T-cell (primary cell): ENCODE results near the gene FGD5. TPM values are rescaled to one million over a fixed set of nuclear protein-coding genes. Genes with fewer than 3 reads are reported as not detected.

Source experiments
- ATAC-seq, 4 experiments: fragments of 200-7000 bp in 3 of 4; fragments of 150-1000 bp in 1 of 4; cut with Tn5 transposase; replicated peaks in 1 of 4; 1 replicate in 3 of 4; 2 replicates in 1 of 4; pipeline ENCODE4 v1.10.0; 2021; ENCODE audit warnings: moderate library complexity in 3 of 4, mild to moderate bottlenecking in 2 of 4, moderate number of reproducible peaks in 1 of 4
- CTCF ChIA-PET, 2 donors: fragments of 300-600 bp; sonication (Branson Sonifier 250); formaldehyde crosslinking; loops; one replicate each; lab custom pipeline; 2022; ENCODE audit warnings: antibody characterized with exemption in 2 of 2; lab: Charles Lee
- POLR2A ChIA-PET, 2 donors: fragments of 300-600 bp; sonication (Branson Sonifier 250); formaldehyde crosslinking; loops; one replicate each; lab custom pipeline; 2022; ENCODE audit warnings: antibody characterized with exemption in 2 of 2; lab: Charles Lee
- DNase-seq, 35 experiments: peaks; one replicate each; pipeline versions ENCODE4 v3.0.0 to v3.0.0-alpha.2; 2013 to 2023
- H3K27ac ChIP-seq: one replicate; pipeline ENCODE4 v1.5.1; 2013; ENCODE audit warnings: low read length
- H3K27me3 ChIP-seq, 2 experiments: replicated peaks in 1 of 2; 1 replicate in 1 of 2; 2 replicates in 1 of 2; pipeline versions ENCODE4 v1.6.1 to v1.7.0; 2013; ENCODE audit warnings: low read length in 1 of 2, mixed read lengths in 1 of 2; ENCODE audit not compliant: control insufficient read depth in 2 of 2, insufficient read depth in 2 of 2; ENCODE audit errors: extremely low read depth in 1 of 2
- H3K36me3 ChIP-seq, 2 donors: 1 replicate in 1 of 2; 2 replicates in 1 of 2; pipeline versions ENCODE4 v1.6.1 to v1.7.0; 2013; ENCODE audit warnings: low read length in 1 of 2; ENCODE audit not compliant: control insufficient read depth in 2 of 2, insufficient read depth in 1 of 2; ENCODE audit errors: extremely low read depth in 1 of 2
- H3K4me1 ChIP-seq, 2 experiments: 1 replicate in 1 of 2; 2 replicates in 1 of 2; pipeline versions ENCODE4 v1.6.1 to v1.7.0; 2013; ENCODE audit warnings: low read length in 2 of 2, mixed read lengths in 1 of 2; ENCODE audit not compliant: insufficient read depth in 2 of 2, control insufficient read depth in 1 of 2; ENCODE audit errors: extremely low read depth in 1 of 2
- H3K4me3 ChIP-seq, 2 donors: 1 replicate in 1 of 2; 2 replicates in 1 of 2; pipeline versions ENCODE4 v1.5.1 to v1.7.0; 2013; ENCODE audit warnings: mild to moderate bottlenecking in 2 of 2, low read length in 1 of 2, moderate library complexity in 1 of 2; ENCODE audit not compliant: control insufficient read depth in 1 of 2; ENCODE audit errors: extremely low read depth in 1 of 2
- H3K9me3 ChIP-seq: 2 replicates; pipeline ENCODE4 v1.7.0; 2013
- H3K27ac Mint-ChIP-seq, 2 donors: one replicate each; pipeline ENCODE4 v1.8.0; 2020 to 2021; ENCODE audit warnings: mild to moderate bottlenecking in 2 of 2, mixed read lengths in 2 of 2
- H3K27me3 Mint-ChIP-seq, 2 donors: one replicate each; pipeline ENCODE4 v1.8.0; 2021 to 2022; ENCODE audit warnings: mixed read lengths in 2 of 2
- H3K36me3 Mint-ChIP-seq: one replicate; pipeline ENCODE4 v1.8.0; 2021; ENCODE audit warnings: mixed read lengths
- H3K4me1 Mint-ChIP-seq, 3 donors: one replicate each; pipeline ENCODE4 v1.8.0; 2020 to 2022; ENCODE audit warnings: mixed read lengths in 3 of 3, mild to moderate bottlenecking in 1 of 3
- H3K4me3 Mint-ChIP-seq, 3 donors: one replicate each; pipeline ENCODE4 v1.8.0; 2020 to 2022; ENCODE audit warnings: mild to moderate bottlenecking in 3 of 3, mixed read lengths in 3 of 3, moderate library complexity in 3 of 3
- H3K9me3 Mint-ChIP-seq, 3 donors: one replicate each; pipeline ENCODE4 v1.8.0; 2020 to 2022; ENCODE audit warnings: mixed read lengths in 3 of 3
- WGBS: methylation state at CpG from one replicate; pipeline ENCODE4 v1.1.5; 2013; ENCODE audit warnings: missing lambda C conversion rate; ENCODE audit not compliant: insufficient coverage; 5-methylcytosine and 5-hydroxymethylcytosine counted together
- total RNA-seq, 35 experiments: library from RNA in 6 of 35; stranded (reverse) in 6 of 35; fragments of 120-200 nt in 1 of 35; gene quantifications; one replicate each; pipeline versions ENCODE4 v1.2.1 to v1.2.4 and lab custom pipeline; 2013 to 2026

FGD5 gene
- total RNA-seq, 5 donors from 2014 or later (not counting 1 experiment from before 2014, with no cell fraction given), result 0.13 to 0.53 (median 0.32) TPM; not detected in 2

- CTCF ChIA-PET, result no interaction called here
- POLR2A ChIA-PET, result no interaction called here
- H3K36me3 ChIP-seq, result no peaks in the 10 kb centered on the region
- DNase-seq (no peak), ATAC-seq (no peak)
- Mint-ChIP-seq H3K9me3 (no peaks in the 10 kb centered on the region), H3K4me1 (peaks cover 0 to 9% (median 0%) of the 10 kb centered on the region in 3 donors), H3K4me3 (no peak overlapping the region), H3K27me3 (peaks cover 0 to 2% of the 10 kb centered on the region in 2 donors), H3K27ac (no peak overlapping the region), H3K36me3 (no peaks in the 10 kb centered on the region)
- H3K4me1 ChIP-seq, result no peaks in the 10 kb centered on the region
- no peaks in the 10 kb centered on the region for H3K9me3 ChIP-seq
- H3K4me3 ChIP-seq, result no peak overlapping the region
- peaks cover 0 to 12% of the 10 kb centered on the region in 2 experiments for H3K27me3 ChIP-seq
- no peak overlapping the region for H3K27ac ChIP-seq
- 69% methylated on average over 9 of the region's 10 CpGs for WGBS
Measured at GRCh38 chr3:14871456-14872200, 52.9 kb downstream of the FGD5 start.

- peaks cover 0 to 2% of the 10 kb centered on the region in 2 donors for H3K27me3 Mint-ChIP-seq
- H3K9me3 Mint-ChIP-seq, result no peaks in the 10 kb centered on the region
- Histone ChIP-seq H3K27me3 (peaks cover 0 to 17% of the 10 kb centered on the region in 2 experiments), H3K9me3 (no peaks in the 10 kb centered on the region), H3K27ac (no peak overlapping the region), H3K4me3 (no peak overlapping the region), H3K4me1 (no peaks in the 10 kb centered on the region), H3K36me3 (no peaks in the 10 kb centered on the region)
- H3K27ac Mint-ChIP-seq, result no peak overlapping the region
- H3K4me3 Mint-ChIP-seq, result no peak overlapping the region
- H3K36me3 Mint-ChIP-seq, result no peaks in the 10 kb centered on the region
- no peak for DNase-seq
- WGBS, result 80% methylated on average over 3 of the region's 4 CpGs
- ATAC-seq, result no peak
- peaks cover under 1 to 12% (median 4%) of the 10 kb centered on the region in 3 donors for H3K4me1 Mint-ChIP-seq
- ChIA-PET CTCF (no interaction called here), POLR2A (no interaction called here)
Measured at GRCh38 chr3:14872706-14873105, 53.9 kb downstream of the FGD5 start.

- no peak overlapping the region for H3K27ac ChIP-seq
- peaks cover 0 to 19% of the 10 kb centered on the region in 2 experiments for H3K27me3 ChIP-seq
- no peak overlapping the region for H3K4me3 ChIP-seq
- peak overlapping the region in 1 of 2 donors; percentile 24 for H3K27ac Mint-ChIP-seq
- peaks cover 13 to 32% (median 22%) of the 10 kb centered on the region in 3 donors for H3K4me1 Mint-ChIP-seq
- ChIA-PET POLR2A (no interaction called here), CTCF (no interaction called here)
- DNase-seq (no peak), ATAC-seq (no peak)
- peaks cover 8 to 11% of the 10 kb centered on the region in 2 experiments for H3K4me1 ChIP-seq
- H3K27me3 Mint-ChIP-seq, result peaks cover 0 to 2% of the 10 kb centered on the region in 2 donors
- no peak overlapping the region for H3K4me3 Mint-ChIP-seq
- H3K36me3 Mint-ChIP-seq, result no peaks in the 10 kb centered on the region
- WGBS, result 100% methylated on average over 3 of the region's 4 CpGs
- no peaks in the 10 kb centered on the region for H3K9me3 ChIP-seq
- H3K9me3 Mint-ChIP-seq, result no peaks in the 10 kb centered on the region
- H3K36me3 ChIP-seq, result no peaks in the 10 kb centered on the region
Measured at GRCh38 chr3:14874784-14875183, 56.0 kb downstream of the FGD5 start.

GRCh38 chr3:14875411-14876175, 56.8 kb downstream of the FGD5 start:
- Mint-ChIP-seq H3K4me3 (no peak overlapping the region), H3K9me3 (no peaks in the 10 kb centered on the region), H3K27ac (no peak overlapping the region), H3K36me3 (no peaks in the 10 kb centered on the region), H3K4me1 (peaks cover 18 to 37% (median 26%) of the 10 kb centered on the region in 3 donors), H3K27me3 (peaks cover 0 to 2% of the 10 kb centered on the region in 2 donors)
- Histone ChIP-seq H3K9me3 (no peaks in the 10 kb centered on the region), H3K4me1 (peaks cover 14 to 19% of the 10 kb centered on the region in 2 experiments), H3K27ac (no peak overlapping the region), H3K36me3 (no peaks in the 10 kb centered on the region), H3K4me3 (no peak overlapping the region), H3K27me3 (peaks cover 0 to 16% of the 10 kb centered on the region in 2 experiments)
- DNase-seq (no peak), ATAC-seq (no peak)
- CTCF ChIA-PET, result no interaction called here
- POLR2A ChIA-PET, result no interaction called here
- 53% methylated on average over 7 of the region's 8 CpGs for WGBS

- Histone ChIP-seq H3K27me3 (peaks cover 0 to 20% of the 10 kb centered on the region in 2 experiments), H3K4me1 (peaks cover 27 to 33% of the 10 kb centered on the region in 2 experiments), H3K4me3 (no peak overlapping the region), H3K36me3 (no peaks in the 10 kb centered on the region), H3K9me3 (no peaks in the 10 kb centered on the region), H3K27ac (no peak overlapping the region)
- 87% methylated on average over 12 of the region's 12 CpGs for WGBS
- Mint-ChIP-seq H3K4me1 (peaks cover 30 to 48% (median 40%) of the 10 kb centered on the region in 3 donors), H3K27me3 (no peaks in the 10 kb centered on the region), H3K9me3 (no peaks in the 10 kb centered on the region), H3K36me3 (no peaks in the 10 kb centered on the region), H3K27ac (no peak overlapping the region), H3K4me3 (no peak overlapping the region)
- DNase-seq (no peak), ATAC-seq (no peak)
- ChIA-PET POLR2A (no interaction called here), CTCF (no interaction called here)
Measured at GRCh38 chr3:14876921-14877333, 58.2 kb downstream of the FGD5 start.

- Histone ChIP-seq H3K27me3 (peaks cover 0 to 20% of the 10 kb centered on the region in 2 experiments), H3K4me3 (no peak overlapping the region), H3K36me3 (no peaks in the 10 kb centered on the region), H3K27ac (no peak overlapping the region), H3K9me3 (no peaks in the 10 kb centered on the region), H3K4me1 (peaks cover 30 to 38% of the 10 kb centered on the region in 2 experiments)
- DNase-seq, result no peak
- H3K9me3 Mint-ChIP-seq, result no peaks in the 10 kb centered on the region
- H3K4me3 Mint-ChIP-seq, result no peak overlapping the region
- no peaks in the 10 kb centered on the region for H3K36me3 Mint-ChIP-seq
- ATAC-seq, result no peak
- H3K27me3 Mint-ChIP-seq, result no peaks in the 10 kb centered on the region
- 82% methylated on average over 6 of the region's 7 CpGs for WGBS
- ChIA-PET CTCF (no interaction called here), POLR2A (no interaction called here)
- H3K27ac Mint-ChIP-seq, result peak overlapping the region in 1 of 2 donors; percentile 24
- H3K4me1 Mint-ChIP-seq, result peaks cover 36 to 53% (median 45%) of the 10 kb centered on the region in 3 donors
Measured at GRCh38 chr3:14877469-14877868, 58.7 kb downstream of the FGD5 start.
